Measurements from ENCODE around the gene CTNNA3. TPM values are rescaled to one million over a fixed set of nuclear protein-coding genes. Genes with fewer than 3 reads are reported as not detected.

Gene CTNNA3
- total RNA-seq, 4 donors from 2014 or later: 1.2 to 7.1 (median 1.3) TPM

GRCh38 chr10:67630904-67631303 lies 65.1 kb downstream of the CTNNA3 start:
- TF ChIP-seq CTCF (IDR thresholded peaks at IDR 0.05): no peak
- DNase-seq (ENCODE audit: low spot score): no peak
- ATAC-seq (ENCODE audit: low FRiP score): no peak

GRCh38 chr10:67629461-67629971 lies 66.5 kb downstream of the CTNNA3 start:
- TF ChIP-seq CTCF (IDR thresholded peaks at IDR 0.05): no peak
- ATAC-seq (ENCODE audit: low FRiP score): no peak
- no peak for DNase-seq (ENCODE audit: low spot score)

GRCh38 chr10:67622984-67623383 lies 73.0 kb downstream of the CTNNA3 start:
- no peak for ATAC-seq (ENCODE audit: low FRiP score)
- TF ChIP-seq CTCF (IDR thresholded peaks at IDR 0.05): no peak
- no peak for DNase-seq (ENCODE audit: low spot score)

GRCh38 chr10:67622511-67622910 lies 73.5 kb downstream of the CTNNA3 start:
- no peak for DNase-seq (ENCODE audit: low spot score)
- no peak for TF ChIP-seq CTCF (IDR thresholded peaks at IDR 0.05)
- no peak for ATAC-seq (ENCODE audit: low FRiP score)

GRCh38 chr10:67621834-67622233 lies 74.2 kb downstream of the CTNNA3 start:
- ATAC-seq (ENCODE audit: low FRiP score) (no peak), DNase-seq (ENCODE audit: low spot score) (no peak)
- TF ChIP-seq CTCF (IDR thresholded peaks at IDR 0.05): no peak

GRCh38 chr10:67618116-67618515 lies 77.9 kb downstream of the CTNNA3 start:
- no peak for TF ChIP-seq CTCF (IDR thresholded peaks at IDR 0.05)

More at GRCh38 chr10:67618116-67618515, 77.9 kb downstream of the CTNNA3 start:
- DNase-seq (ENCODE audit: low spot score) (no peak), ATAC-seq (ENCODE audit: low FRiP score) (no peak)

Data from omental fat pad (tissue), 4 donors.